M059J (cell line): ENCODE data around the gene ESRRA. TPM values are rescaled to one million over a fixed set of nuclear protein-coding genes. Genes with fewer than 3 reads are reported as not detected.

ENCODE experiments used
- DNase-seq: peaks from one replicate; pipeline ENCODE4 v3.0.0-alpha.2; 2012; ENCODE audit warnings: low read depth
- total RNA-seq: library from RNA; depleted of rRNA; stranded (reverse); fragments of >200 nt; shearing (Covaris generic); gene quantifications from 2 replicates; pipeline ENCODE4 v1.2.3, GENCODE V29; 2014

ESRRA gene
- total RNA-seq, 1 experiment from 2014 or later: 35.2 TPM

GRCh38 chr11:64349404-64349803, 44.1 kb downstream of the ESRRA start:
- DNase-seq: no peak

- DNase-seq: no peak
Measured at GRCh38 chr11:64351136-64351631, 45.9 kb downstream of the ESRRA start.

GRCh38 chr11:64352099-64352994, 47.0 kb downstream of the ESRRA start:
- DNase-seq: no peak

GRCh38 chr11:64352995-64353714, 47.8 kb downstream of the ESRRA start:
- no peak for DNase-seq

- no peak for DNase-seq
Measured at GRCh38 chr11:64353715-64354506, 48.6 kb downstream of the ESRRA start.

- DNase-seq: peak; percentile 83
Measured at GRCh38 chr11:64355078-64355940, 50.0 kb downstream of the ESRRA start.

GRCh38 chr11:64356498-64357411, 51.4 kb downstream of the ESRRA start:
- peak; percentile 48 for DNase-seq

GRCh38 chr11:64357446-64357845, 52.1 kb downstream of the ESRRA start:
- no peak for DNase-seq

GRCh38 chr11:64357904-64358535, 52.7 kb downstream of the ESRRA start:
- DNase-seq: peak; percentile 85

- DNase-seq: no peak
Measured at GRCh38 chr11:64358536-64358906, 53.2 kb downstream of the ESRRA start.

- DNase-seq: peak; percentile 68
Measured at GRCh38 chr11:64358907-64359711, 53.8 kb downstream of the ESRRA start, which contains the start of gene RPS6KA4. TSS of gene RPS6KA4 (plus strand) at chr11:64359162. CDS start at chr11:64359236, 74 bp downstream.

- no peak for DNase-seq
Measured at GRCh38 chr11:64359712-64360445, 54.6 kb downstream of the ESRRA start.

- no peak for DNase-seq
Measured at GRCh38 chr11:64360448-64360921, 55.2 kb downstream of the ESRRA start.

GRCh38 chr11:64361659-64362058, 56.3 kb downstream of the ESRRA start:
- DNase-seq: no peak

- no peak for DNase-seq
Measured at GRCh38 chr11:64362339-64362738, 57.0 kb downstream of the ESRRA start.

- no peak for DNase-seq
Measured at GRCh38 chr11:64364435-64364834, 59.1 kb downstream of the ESRRA start.

GRCh38 chr11:64364911-64365310, 59.6 kb downstream of the ESRRA start:
- DNase-seq: no peak
